Mesodermal cell (in vitro differentiated cells): ENCODE measurements around the gene SLC5A10. TPM values are rescaled to one million over a fixed set of nuclear protein-coding genes. Genes with fewer than 3 reads are reported as not detected.

ENCODE experiments used
- H3K27ac ChIP-seq: 2 replicates; pipeline ENCODE4 v1.7.0; 2013; ENCODE audit warnings: mild to moderate bottlenecking, low read depth, low read length, moderate library complexity; ENCODE audit not compliant: severe bottlenecking
- H3K36me3 ChIP-seq: 2 replicates; pipeline ENCODE4 v1.7.1; 2013; ENCODE audit warnings: mild to moderate bottlenecking, low read length, moderate library complexity; ENCODE audit not compliant: control insufficient read depth, insufficient read depth
- H3K4me1 ChIP-seq: one replicate; pipeline ENCODE4 v1.7.1; 2013; ENCODE audit warnings: mild to moderate bottlenecking, low read length; ENCODE audit not compliant: insufficient read depth, control insufficient read depth, poor library complexity, severe bottlenecking
- H3K4me3 ChIP-seq: 2 replicates; pipeline ENCODE4 v1.7.0; 2013; ENCODE audit warnings: low read length, control low read depth, mild to moderate bottlenecking; ENCODE audit not compliant: insufficient read depth, poor library complexity, severe bottlenecking; ENCODE audit errors: extremely low read depth
- H3K9me3 ChIP-seq: 2 replicates; pipeline ENCODE4 v1.7.1; 2013; ENCODE audit warnings: mild to moderate bottlenecking, low read length, moderate library complexity; ENCODE audit not compliant: control insufficient read depth
- WGBS, 2 experiments: methylation state at CpG; one replicate each; pipeline ENCODE4 v1.1.5; 2013; ENCODE audit warnings: missing lambda C conversion rate in 2 of 2; ENCODE audit not compliant: insufficient coverage in 2 of 2; 5-methylcytosine and 5-hydroxymethylcytosine counted together
- polyA plus RNA-seq, 2 experiments: library from polyadenylated mRNA; stranded (reverse); fragments of 50-300 nt; gene quantifications; one replicate each; pipeline ENCODE4 v1.2.3, GENCODE V29; 2013

SLC5A10 gene
- 0.15 TPM for polyA plus RNA-seq (2013, experiment 1 of 2)
- not detected for polyA plus RNA-seq (2013, experiment 2 of 2)

DNA sequence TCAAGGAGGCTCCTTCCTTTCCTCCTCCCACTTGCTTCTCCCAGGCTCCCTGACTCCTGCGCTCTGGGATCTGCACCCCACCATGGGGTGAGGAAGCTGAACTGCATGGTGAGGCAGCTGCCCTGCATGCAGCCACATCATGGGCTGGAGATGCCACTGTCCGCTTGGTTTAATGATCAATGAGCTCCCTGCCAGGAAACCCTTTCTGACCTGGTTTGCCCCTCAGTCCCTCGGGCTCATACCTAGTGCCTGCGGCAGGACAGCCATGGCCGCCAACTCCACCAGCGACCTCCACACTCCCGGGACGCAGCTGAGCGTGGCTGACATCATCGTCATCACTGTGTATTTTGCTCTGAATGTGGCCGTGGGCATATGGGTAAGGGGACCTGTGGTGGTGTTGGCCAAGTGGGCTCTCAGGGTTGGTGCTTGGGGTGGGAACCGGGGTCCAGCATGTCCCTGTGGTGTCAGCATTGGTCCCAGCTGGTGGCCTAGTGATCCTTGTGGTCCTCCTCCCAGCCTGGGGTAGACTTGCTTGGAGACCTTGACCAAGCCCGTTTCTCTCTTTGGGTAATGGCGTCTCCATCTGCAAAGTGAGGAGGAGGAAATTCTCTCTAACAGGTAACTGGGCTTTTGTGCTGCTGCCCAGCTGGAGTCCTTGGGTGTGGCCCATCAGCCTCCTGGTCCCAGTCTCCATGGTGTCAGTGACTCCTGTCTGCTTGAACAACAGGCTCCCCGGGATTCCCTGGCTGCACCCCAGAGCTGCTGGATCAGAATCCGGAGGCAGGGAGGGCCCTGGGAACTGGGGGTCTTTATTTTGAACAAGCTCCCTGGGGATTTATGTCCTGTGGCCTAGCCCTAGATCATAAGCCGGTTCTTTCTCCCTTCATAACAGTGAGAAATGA is at the start of gene SLC5A10:
TSS of gene SLC5A10 (plus strand) at position 225 of the 902 bp plus-strand sequence. CDS start at position 266, 41 bp downstream.
- Histone ChIP-seq H3K9me3 (no peaks in the 10 kb centered on the region), H3K4me3 (no peak within 1 kb of the TSS), H3K4me1 (no peaks in the 10 kb centered on the region), H3K27ac (no peak within 1 kb of the TSS), H3K36me3 (no peaks in the 10 kb centered on the region)
- WGBS, 2 experiments: 88 to 94% methylated on average over 12 to 14 of the region's 17 CpGs

DNA sequence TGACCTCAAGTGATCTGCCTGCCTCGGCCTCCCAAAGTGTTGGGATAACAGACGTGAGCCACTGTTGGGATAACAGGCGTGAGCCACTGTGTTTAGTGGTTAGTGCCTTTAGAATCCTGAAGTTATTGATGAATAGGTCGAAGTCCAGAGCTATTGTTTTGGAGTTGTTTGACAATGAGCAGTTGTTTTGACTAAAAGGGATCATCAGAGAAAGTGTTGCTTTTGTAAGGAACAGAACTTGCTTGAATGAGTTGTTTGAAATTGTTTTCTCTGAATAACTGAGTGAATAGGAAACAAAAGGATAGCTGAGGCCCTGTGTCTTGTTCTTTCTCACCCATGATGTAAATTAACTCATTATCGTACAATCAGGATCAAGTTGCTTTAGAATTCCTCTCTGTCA is 47.5 kb upstream of the SLC5A10 start:
- no peak overlapping the region for H3K27ac ChIP-seq
- no peaks in the 10 kb centered on the region for H3K4me1 ChIP-seq
- H3K36me3 ChIP-seq: peaks cover 84% of the 10 kb centered on the region
- no peaks in the 10 kb centered on the region for H3K9me3 ChIP-seq
- WGBS, 2 experiments: 91% methylated on average over 3 to 5 of the region's 5 CpGs
- no peak overlapping the region for H3K4me3 ChIP-seq

DNA sequence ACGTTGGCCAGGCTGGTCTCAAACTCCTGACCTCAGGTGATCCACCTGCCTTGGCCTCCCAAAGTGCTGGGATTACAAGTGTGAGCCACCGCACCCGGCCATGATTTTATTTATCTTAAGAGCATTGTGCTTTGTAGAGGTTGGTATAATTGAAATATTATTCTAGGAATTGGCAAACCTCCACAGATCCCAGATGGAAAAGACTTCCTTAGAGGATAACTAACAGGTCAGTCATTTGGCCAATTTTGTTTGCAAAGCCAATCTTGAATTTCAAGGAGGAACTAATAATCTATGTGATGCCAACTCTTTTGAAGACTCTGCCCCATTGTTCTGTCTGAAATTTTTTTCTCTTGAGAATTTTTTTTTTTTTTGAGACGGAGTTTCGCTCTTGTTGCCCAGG is 46.7 kb upstream of the SLC5A10 start:
- Histone ChIP-seq H3K36me3 (peaks cover 80% of the 10 kb centered on the region), H3K4me3 (no peak overlapping the region), H3K4me1 (no peaks in the 10 kb centered on the region), H3K27ac (no peak overlapping the region), H3K9me3 (no peaks in the 10 kb centered on the region)
- 100% methylated on average over 1 to 2 of the region's 5 CpGs for WGBS, 2 experiments

DNA sequence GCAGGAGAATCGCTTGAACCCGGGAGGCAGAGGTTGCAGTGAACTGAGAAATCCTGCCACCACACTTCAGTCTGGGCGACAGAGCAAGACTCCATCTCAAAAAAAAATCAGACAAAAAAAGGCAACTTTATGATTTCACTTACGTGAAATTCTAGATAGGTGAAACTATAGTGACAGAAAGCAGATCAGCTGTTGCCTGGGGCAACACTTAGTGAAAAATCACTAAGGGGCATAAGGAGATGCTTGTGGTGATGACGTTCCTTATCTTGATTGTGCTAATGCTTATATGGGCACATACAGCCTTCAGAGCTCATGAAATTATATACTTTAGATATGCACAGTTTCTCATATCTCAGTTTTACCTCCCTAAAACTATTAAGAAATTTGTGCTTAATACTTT is 41.6 kb upstream of the SLC5A10 start:
- H3K36me3 ChIP-seq: peaks cover 87% of the 10 kb centered on the region
- peak overlapping the region; percentile 31 for H3K27ac ChIP-seq
- WGBS, 2 experiments: 93 to 94% methylated on average over 3 to 4 of the region's 5 CpGs
- no peaks in the 10 kb centered on the region for H3K4me1 ChIP-seq
- H3K9me3 ChIP-seq: no peaks in the 10 kb centered on the region
- H3K4me3 ChIP-seq: no peak overlapping the region

DNA sequence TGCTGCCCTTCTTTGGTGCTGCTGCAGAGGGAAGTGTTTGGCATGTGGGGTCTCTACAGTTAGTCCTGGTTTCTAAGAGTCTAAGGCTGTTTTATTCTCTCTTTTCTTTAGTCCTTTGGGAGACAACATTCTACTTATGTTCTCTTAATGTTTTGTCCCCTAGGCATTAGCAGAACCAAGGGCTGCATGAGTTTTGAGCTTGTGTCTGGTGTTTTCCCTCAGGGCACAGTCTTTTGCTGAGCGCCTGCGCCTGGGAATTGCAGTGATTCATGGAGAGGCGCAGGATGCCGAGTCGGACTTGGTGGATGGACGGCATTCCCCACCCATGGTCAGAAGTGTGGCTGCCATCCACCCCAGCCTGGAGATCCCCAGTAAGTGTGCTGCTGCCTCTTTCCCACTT is 41.1 kb upstream of the SLC5A10 start:
- WGBS, 2 experiments: 86 to 96% methylated on average over 6 of the region's 6 CpGs
- Histone ChIP-seq H3K36me3 (peaks cover 87% of the 10 kb centered on the region), H3K9me3 (no peaks in the 10 kb centered on the region), H3K4me3 (no peak overlapping the region), H3K4me1 (no peaks in the 10 kb centered on the region), H3K27ac (peak overlapping the region; percentile 31)

DNA sequence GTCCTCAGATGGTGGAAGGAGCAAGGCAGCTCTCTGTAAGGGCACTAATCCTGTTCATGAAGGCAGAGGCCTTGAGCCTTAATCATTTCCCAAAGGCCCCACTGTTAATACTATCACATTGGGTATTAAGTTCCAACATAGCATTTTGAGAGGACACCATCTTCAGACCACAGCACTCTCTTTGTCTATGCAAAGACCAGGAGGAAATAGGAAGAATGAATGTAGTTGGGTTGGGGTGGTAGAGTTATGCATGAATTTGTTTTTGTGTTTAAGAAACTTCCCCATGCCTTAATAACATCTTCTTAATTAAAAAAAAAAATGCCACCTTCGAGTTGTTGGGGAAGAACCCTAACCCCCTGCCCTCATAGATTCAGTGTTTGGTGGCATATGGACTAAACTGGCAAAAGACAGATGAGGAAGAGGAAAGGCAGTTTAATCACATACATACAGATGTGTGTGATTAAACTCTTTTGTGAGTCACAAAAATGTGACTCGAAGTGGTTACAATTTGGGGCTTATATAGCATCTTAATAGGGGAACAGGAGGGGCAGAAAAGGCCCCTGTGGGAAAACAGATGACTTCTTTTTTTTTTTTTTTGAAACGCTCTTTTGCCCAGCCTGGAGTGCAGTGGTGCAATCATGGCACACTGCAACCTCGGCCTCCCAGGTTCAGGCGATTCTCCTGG is 35.0 kb upstream of the SLC5A10 start:
- H3K4me1 ChIP-seq: no peaks in the 10 kb centered on the region
- H3K27ac ChIP-seq: no peak overlapping the region
- WGBS, 2 experiments: no CpG with 5 or more reads among the region's 5 CpGs
- no peaks in the 10 kb centered on the region for H3K9me3 ChIP-seq
- no peak overlapping the region for H3K4me3 ChIP-seq
- peaks cover 69% of the 10 kb centered on the region for H3K36me3 ChIP-seq

DNA sequence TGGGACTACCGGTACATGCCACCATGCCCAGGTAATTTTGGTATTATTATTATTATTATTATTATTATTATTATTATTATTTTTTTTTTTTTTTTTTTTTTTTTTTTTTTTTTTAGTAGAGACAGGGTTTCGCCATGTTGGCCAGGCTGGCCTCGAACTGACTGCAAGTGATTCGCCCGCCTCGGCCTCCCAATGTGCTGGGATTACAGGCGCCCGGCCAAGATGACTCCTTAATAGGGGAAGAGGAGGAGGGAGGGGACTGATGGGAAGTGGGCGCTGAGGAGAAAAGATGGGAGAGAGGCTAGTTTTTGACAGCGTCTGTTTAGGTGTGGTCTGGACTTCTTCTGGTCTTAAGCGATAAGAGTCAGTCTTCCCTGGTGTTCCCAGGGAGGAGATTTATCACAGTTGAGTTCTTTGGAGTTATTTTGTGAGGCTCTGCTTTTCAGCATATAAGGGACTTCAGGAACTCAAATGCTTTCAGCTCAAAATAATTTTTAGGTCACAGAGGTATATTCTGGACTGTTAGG is 34.4 kb upstream of the SLC5A10 start:
- Histone ChIP-seq H3K4me3 (no peak overlapping the region), H3K36me3 (peaks cover 69% of the 10 kb centered on the region), H3K9me3 (no peaks in the 10 kb centered on the region), H3K27ac (no peak overlapping the region), H3K4me1 (no peaks in the 10 kb centered on the region)
- WGBS, 2 experiments: 92 to 99% methylated on average over 10 of the region's 11 CpGs

DNA sequence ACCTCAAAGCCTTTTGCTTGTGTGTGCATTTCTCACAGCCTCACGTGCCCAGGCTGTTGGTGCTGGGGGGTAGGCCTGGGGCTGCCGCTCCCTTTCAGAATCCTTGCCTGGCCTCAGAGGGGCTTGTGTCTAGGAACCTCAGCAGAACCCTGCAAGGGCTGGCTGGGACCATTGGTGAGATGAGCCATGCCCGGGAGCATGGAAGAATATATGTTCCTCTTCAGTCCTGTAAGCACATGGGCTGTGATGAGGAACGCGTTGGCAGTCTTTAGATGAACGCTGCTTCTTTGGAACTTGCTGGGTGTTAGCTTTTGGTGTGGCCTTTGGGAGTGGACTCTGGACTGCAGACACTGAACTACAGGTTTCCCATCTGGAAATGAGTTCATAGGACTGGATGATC is 32.0 kb upstream of the SLC5A10 start:
- Histone ChIP-seq H3K27ac (no peak overlapping the region), H3K36me3 (peaks cover 65% of the 10 kb centered on the region)

DNA sequence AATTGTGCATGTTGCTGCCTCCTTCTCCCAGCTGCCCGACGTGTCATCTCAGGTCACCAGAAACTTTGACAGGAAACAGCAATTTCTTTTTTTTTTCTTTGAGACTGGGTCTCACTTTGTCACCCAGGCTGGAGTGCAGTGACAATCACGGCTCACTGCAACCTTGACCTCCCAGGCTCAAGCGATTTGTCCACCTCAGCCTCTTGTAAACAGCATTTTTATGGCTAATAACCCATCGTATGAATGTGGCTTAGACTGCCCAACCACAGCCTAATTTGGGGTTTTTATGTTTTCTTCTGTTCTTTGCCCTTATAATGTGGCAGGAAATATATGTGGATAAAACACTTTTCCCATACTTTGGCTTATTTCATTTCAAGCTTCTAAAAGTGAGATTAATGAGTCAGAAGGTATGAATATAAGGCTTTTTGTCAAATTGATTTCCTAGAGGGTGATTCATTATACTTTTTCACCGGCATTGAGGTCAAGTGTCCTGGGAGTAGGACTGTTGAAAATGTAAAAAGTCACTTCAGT is 31.0 kb upstream of the SLC5A10 start:
- H3K27ac ChIP-seq: no peak overlapping the region
- peaks cover 64% of the 10 kb centered on the region for H3K36me3 ChIP-seq
- no peak overlapping the region for H3K4me3 ChIP-seq
- H3K4me1 ChIP-seq: no peaks in the 10 kb centered on the region
- H3K9me3 ChIP-seq: no peaks in the 10 kb centered on the region
- 92 to 95% methylated on average over 5 to 6 of the region's 6 CpGs for WGBS, 2 experiments

More for the DNA sequence above, 32.0 kb upstream of the SLC5A10 start:
- Histone ChIP-seq H3K9me3 (no peaks in the 10 kb centered on the region), H3K4me3 (no peak overlapping the region), H3K4me1 (no peaks in the 10 kb centered on the region)
- WGBS, 2 experiments: 80 to 86% methylated on average over 6 of the region's 6 CpGs

DNA sequence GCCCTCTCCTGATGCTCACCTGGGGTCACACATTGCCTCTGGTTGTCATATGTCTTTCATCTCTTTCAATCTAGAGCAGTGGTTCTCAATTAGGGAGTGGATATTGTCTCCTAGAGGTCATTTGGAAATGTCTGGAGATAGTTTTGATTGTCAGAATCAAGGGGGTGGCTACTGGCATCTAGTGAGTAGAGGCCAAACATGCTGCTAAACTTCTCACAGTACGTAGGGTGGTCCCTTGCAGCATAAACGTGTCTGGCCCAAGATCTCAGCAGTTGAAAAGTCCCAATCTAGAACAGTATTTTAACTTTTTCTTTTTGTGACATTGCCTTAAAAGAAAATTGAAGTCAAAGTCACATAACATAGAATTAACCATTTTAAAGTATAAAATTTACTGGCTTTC is 30.5 kb upstream of the SLC5A10 start:
- H3K36me3 ChIP-seq: peaks cover 59% of the 10 kb centered on the region
- no peaks in the 10 kb centered on the region for H3K9me3 ChIP-seq
- H3K27ac ChIP-seq: no peak overlapping the region
- 100% methylated on average over 1 of the region's 2 CpGs for WGBS, 2 experiments
- H3K4me3 ChIP-seq: no peak overlapping the region
- H3K4me1 ChIP-seq: no peaks in the 10 kb centered on the region
